ENCODE data around the gene GOSR2. TPM values are rescaled to one million over a fixed set of nuclear protein-coding genes. Genes with fewer than 3 reads are reported as not detected.

GOSR2 gene
- total and polyA plus RNA-seq, 2 of the 4 experiments (the other 2 are of a cell fraction): 63.4 to 75.6 TPM

DNA sequence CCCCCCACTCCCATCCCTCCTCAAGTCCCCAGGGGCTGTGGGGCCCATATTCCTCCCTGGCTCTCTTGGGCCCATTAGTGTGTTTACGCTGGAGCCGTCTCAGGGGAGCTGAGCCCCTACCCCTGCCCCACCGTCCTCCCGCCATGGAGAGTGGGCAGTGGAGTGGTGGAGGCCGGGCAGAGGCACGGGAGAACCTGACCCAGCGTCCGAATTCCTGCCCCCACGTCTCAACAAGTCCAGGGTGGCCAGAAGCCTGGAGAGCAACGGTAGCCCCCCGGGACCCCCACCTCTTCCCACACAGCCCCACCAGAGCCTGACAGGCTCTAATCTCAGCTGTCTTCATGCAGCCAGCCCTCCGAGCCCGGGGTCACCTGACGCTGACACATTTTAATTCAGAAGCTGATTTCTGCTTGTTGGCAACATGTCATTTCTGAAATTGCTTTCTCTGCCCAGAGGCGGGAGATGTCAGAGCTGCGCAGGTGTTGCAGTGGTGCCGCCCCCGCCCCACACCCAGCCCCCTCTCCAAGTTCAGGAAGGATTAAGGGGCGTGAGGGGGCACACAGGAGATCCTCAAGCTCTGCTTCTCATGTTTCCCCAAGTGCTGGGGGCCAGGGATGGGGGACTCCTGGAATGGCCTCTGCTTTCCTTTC is 39.0 kb upstream of the GOSR2 start:
- no TSS peak for BruUV-seq (replicated peaks)
- H2AK9ac ChIP-seq (replicated peaks; ENCODE audit: low read depth, low read length, poor library complexity): no peak overlapping the region
- no peaks in the 10 kb centered on the region for H3K36me3 ChIP-seq (ENCODE audit: control insufficient read depth, insufficient read depth, low read length)
- no peaks in the 10 kb centered on the region for H3K4me1 ChIP-seq (ENCODE audit: control insufficient read depth, insufficient read depth, low read length)
- peaks cover 53% of the 10 kb centered on the region for H3K27me3 ChIP-seq (ENCODE audit: control insufficient read depth, insufficient read depth, low read length)
- no peak overlapping the region for H2BK20ac ChIP-seq (ENCODE audit: low read depth, low read length)
- WGBS, 2 experiments (ENCODE audit: extremely low coverage in 2 of 2, insufficient read length in 1 of 2): 0% methylated on average over 1 of the region's 19 CpGs; no CpG with 5 or more reads in 1 of the 2 experiments
- H3K79me1 ChIP-seq (ENCODE audit: low read depth in 1 of 2, low read length in 2 of 2): no peaks in the 10 kb centered on the region
- no peak overlapping the region for H2AFZ ChIP-seq (replicated peaks; ENCODE audit: low read length, poor library complexity)
- ATAC-seq (ENCODE audit: low read depth) (no peak), DNase-seq (no peak)
- in situ Hi-C loops (cut with MboI; ENCODE audit: low sequenced_read_pairs) (no loop called here), dilution Hi-C loops (cut with HindIII; ENCODE audit: low sequenced_read_pairs, unreplicated experiment) (no loop called here), intact Hi-C loops (cut with micrococcal nuclease) (no loop called here)
- H4K5ac ChIP-seq (ENCODE audit: low read depth, low read length): no peak overlapping the region
- no peak overlapping the region for H2BK15ac ChIP-seq (ENCODE audit: low read depth, low read length)
- H3K9me3 ChIP-seq (ENCODE audit: control insufficient read depth, insufficient read depth, low read length): no peaks in the 10 kb centered on the region
- no peaks in the 10 kb centered on the region for H3K9me1 ChIP-seq (ENCODE audit: insufficient read depth, low read length)
- H3K27ac ChIP-seq (ENCODE audit: insufficient read depth, low read length): no peak overlapping the region
- H2AK5ac ChIP-seq (ENCODE audit: low read depth, low read length): no peak overlapping the region
- H2BK5ac ChIP-seq (ENCODE audit: low read depth, low read length, poor library complexity, severe bottlenecking): no peak overlapping the region
- H3K14ac ChIP-seq (replicated peaks; ENCODE audit: low read depth, low read length): no peak overlapping the region
- H4K91ac ChIP-seq (ENCODE audit: insufficient read depth, low read depth, low read length): no peak overlapping the region
- no peak overlapping the region for H3K4me2 ChIP-seq (ENCODE audit: low read depth, low read length)
- H3K9ac ChIP-seq (ENCODE audit: low read depth, low read length): no peak overlapping the region
- no peak overlapping the region for H3K4me3 ChIP-seq (ENCODE audit: insufficient read depth, low read depth, low read length)
- no peak overlapping the region for H3K56ac ChIP-seq (ENCODE audit: extremely low read depth, insufficient read depth, low read length)
- no peak overlapping the region for H3K4ac ChIP-seq (ENCODE audit: low read depth, low read length)
- H3K23ac ChIP-seq (ENCODE audit: low read depth, low read length): no peak overlapping the region
- CTCF ChIA-PET: no interaction called here
- no peak overlapping the region for H3K18ac ChIP-seq (ENCODE audit: low read depth, low read length)
- no peak overlapping the region for H2BK120ac ChIP-seq (ENCODE audit: low read depth, low read length)
- no peaks in the 10 kb centered on the region for H4K20me1 ChIP-seq (ENCODE audit: insufficient read depth, low read length)
- POLR2A ChIA-PET (ENCODE audit: unreplicated experiment): no interaction called here
- H4K8ac ChIP-seq (ENCODE audit: low read depth in 2 of 2, low read length in 2 of 2): no peak overlapping the region
- TF ChIP-seq CHD1 (IDR thresholded peaks at IDR 0.05; ENCODE audit: low read depth, low read length) (no peak), RAD21 (IDR thresholded peaks at IDR 0.05; ENCODE audit: low read length) (no peak), NFE2L2 (IDR thresholded peaks at IDR 0.05; ENCODE audit: low read depth, low read length) (no peak), BHLHE40 (IDR thresholded peaks at IDR 0.05; ENCODE audit: low read depth, low read length) (no peak), FOS (IDR thresholded peaks at IDR 0.05; ENCODE audit: low read depth, low read length) (no peak), RFX5 (IDR thresholded peaks at IDR 0.05; ENCODE audit: low read depth, low read length) (no peak), SMC3 (IDR thresholded peaks at IDR 0.05; ENCODE audit: low read depth, low read length) (no peak), RCOR1 (IDR thresholded peaks at IDR 0.05; ENCODE audit: insufficient replicate concordance, low read length) (no peak), MXI1 (IDR thresholded peaks at IDR 0.05; ENCODE audit: borderline replicate concordance, low read depth, low read length) (no peak), CEBPB (IDR thresholded peaks at IDR 0.05; ENCODE audit: low read depth, low read length) (no peak), POLR2A (IDR thresholded peaks at IDR 0.05; ENCODE audit: low read depth, low read length) (no peak), CTCF (conservative IDR thresholded peaks at IDR 0.05; ENCODE audit: low read depth, low read length) (no peak), MAFK (IDR thresholded peaks at IDR 0.05; ENCODE audit: low read depth, low read length) (no peak), USF2 (IDR thresholded peaks at IDR 0.05; ENCODE audit: low read depth, low read length) (no peak)
- TF ChIP-seq, protein P1, sequence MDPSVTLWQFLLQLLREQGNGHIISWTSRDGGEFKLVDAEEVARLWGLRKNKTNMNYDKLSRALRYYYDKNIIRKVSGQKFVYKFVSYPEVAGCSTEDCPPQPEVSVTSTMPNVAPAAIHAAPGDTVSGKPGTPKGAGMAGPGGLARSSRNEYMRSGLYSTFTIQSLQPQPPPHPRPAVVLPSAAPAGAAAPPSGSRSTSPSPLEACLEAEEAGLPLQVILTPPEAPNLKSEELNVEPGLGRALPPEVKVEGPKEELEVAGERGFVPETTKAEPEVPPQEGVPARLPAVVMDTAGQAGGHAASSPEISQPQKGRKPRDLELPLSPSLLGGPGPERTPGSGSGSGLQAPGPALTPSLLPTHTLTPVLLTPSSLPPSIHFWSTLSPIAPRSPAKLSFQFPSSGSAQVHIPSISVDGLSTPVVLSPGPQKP (IDR thresholded peaks at IDR 0.05; ENCODE audit: borderline replicate concordance, low read depth, low read length): no peak
